Parathyroid adenoma (tissue), 2 donors: Measurements from ENCODE around the gene KRT34.
"Not testable (repeated sequence)": the region's sequence is repeated elsewhere in the genome, so short reads cannot be mapped to it uniquely, and the experiment has no call there.

ENCODE experiments used
- H2AFZ ChIP-seq: fragments of 300-600 bp; sonication (generic); one replicate; pipeline ENCODE4 v1.7.0; 2017; ENCODE audit warnings: antibody characterized with exemption, mild to moderate bottlenecking
- H3K27ac ChIP-seq: fragments of 300-600 bp; sonication (generic); one replicate; pipeline ENCODE4 v1.7.0; 2017
- H3K27me3 ChIP-seq: fragments of 300-600 bp; sonication (generic); one replicate; pipeline ENCODE4 v1.7.0; 2017; ENCODE audit warnings: low read length; ENCODE audit not compliant: control insufficient read depth, insufficient read depth
- H3K36me3 ChIP-seq: fragments of 300-600 bp; sonication (generic); one replicate; pipeline ENCODE4 v1.7.0; 2017; ENCODE audit warnings: low read length; ENCODE audit not compliant: control insufficient read depth, insufficient read depth
- H3K4me1 ChIP-seq: fragments of 300-600 bp; sonication (generic); one replicate; pipeline ENCODE4 v1.7.0; 2017; ENCODE audit warnings: control low read depth
- H3K4me2 ChIP-seq: fragments of 300-600 bp; sonication (generic); one replicate; pipeline ENCODE4 v1.7.0; 2017; ENCODE audit warnings: low read length
- H3K4me3 ChIP-seq: fragments of 300-600 bp; sonication (generic); one replicate; pipeline ENCODE4 v1.7.0; 2017; ENCODE audit warnings: low read depth, low read length
- H3K79me2 ChIP-seq: fragments of 300-600 bp; sonication (generic); one replicate; pipeline ENCODE4 v1.7.0; 2017; ENCODE audit warnings: control low read depth
- H3K9ac ChIP-seq: fragments of 300-600 bp; sonication (generic); one replicate; pipeline ENCODE4 v1.7.0; 2017; ENCODE audit warnings: mild to moderate bottlenecking
- H3K9me3 ChIP-seq: fragments of 300-600 bp; sonication (generic); one replicate; pipeline ENCODE4 v1.7.0; 2017; ENCODE audit warnings: low read length; ENCODE audit not compliant: control insufficient read depth
- TF ChIP-seq, protein P1 (sequence below): fragments of 300-600 bp; sonication (generic); IDR thresholded peaks from one replicate; pipeline ENCODE4 v1.7.0; 2017; ENCODE audit warnings: antibody characterized with exemption, mild to moderate bottlenecking
- donor health status: primary hyperparathyroidism.

Gene KRT34

DNA sequence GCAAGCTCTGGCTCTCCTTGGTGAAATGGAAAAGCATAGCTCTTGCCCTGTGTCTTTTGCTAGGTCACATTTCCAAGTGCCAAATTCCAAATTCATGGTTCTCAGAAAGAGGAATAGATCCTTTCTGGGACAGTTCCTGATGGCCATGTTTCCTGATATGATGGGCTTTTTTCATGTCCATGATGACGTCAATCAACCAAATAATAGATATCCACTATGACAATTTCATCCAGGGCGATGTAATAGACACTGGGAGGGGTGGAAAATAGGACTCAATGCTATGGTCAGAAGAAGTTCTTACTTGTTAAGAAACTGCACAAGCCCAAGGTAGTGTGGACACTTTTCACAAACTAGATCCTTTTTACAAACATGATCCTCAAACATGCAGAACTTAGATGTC lies 30.9 kb downstream of the KRT34 start:
- no peaks in the 10 kb centered on the region for H3K4me1 ChIP-seq
- no peak overlapping the region for H3K4me3 ChIP-seq
- no peak overlapping the region for H3K27ac ChIP-seq
- no peaks in the 10 kb centered on the region for H3K9me3 ChIP-seq
- no peak overlapping the region for H3K4me2 ChIP-seq
- H3K36me3 ChIP-seq, result no peaks in the 10 kb centered on the region
- no peaks in the 10 kb centered on the region for H3K79me2 ChIP-seq
- no peaks in the 10 kb centered on the region for H3K27me3 ChIP-seq
- no peak overlapping the region for H3K9ac ChIP-seq
- TF ChIP-seq, protein P1, sequence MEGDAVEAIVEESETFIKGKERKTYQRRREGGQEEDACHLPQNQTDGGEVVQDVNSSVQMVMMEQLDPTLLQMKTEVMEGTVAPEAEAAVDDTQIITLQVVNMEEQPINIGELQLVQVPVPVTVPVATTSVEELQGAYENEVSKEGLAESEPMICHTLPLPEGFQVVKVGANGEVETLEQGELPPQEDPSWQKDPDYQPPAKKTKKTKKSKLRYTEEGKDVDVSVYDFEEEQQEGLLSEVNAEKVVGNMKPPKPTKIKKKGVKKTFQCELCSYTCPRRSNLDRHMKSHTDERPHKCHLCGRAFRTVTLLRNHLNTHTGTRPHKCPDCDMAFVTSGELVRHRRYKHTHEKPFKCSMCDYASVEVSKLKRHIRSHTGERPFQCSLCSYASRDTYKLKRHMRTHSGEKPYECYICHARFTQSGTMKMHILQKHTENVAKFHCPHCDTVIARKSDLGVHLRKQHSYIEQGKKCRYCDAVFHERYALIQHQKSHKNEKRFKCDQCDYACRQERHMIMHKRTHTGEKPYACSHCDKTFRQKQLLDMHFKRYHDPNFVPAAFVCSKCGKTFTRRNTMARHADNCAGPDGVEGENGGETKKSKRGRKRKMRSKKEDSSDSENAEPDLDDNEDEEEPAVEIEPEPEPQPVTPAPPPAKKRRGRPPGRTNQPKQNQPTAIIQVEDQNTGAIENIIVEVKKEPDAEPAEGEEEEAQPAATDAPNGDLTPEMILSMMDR, result no peak
- H2AFZ ChIP-seq, result no peak overlapping the region

- not testable (repeated sequence) for H3K4me2 ChIP-seq, H3K9me3 ChIP-seq, H3K4me1 ChIP-seq, H3K9ac ChIP-seq, H3K27ac ChIP-seq, H3K4me3 ChIP-seq, H2AFZ ChIP-seq, H3K79me2 ChIP-seq, H3K27me3 ChIP-seq, H3K36me3 ChIP-seq
Observed at GRCh38 chr17:41350381-41350878, 31.7 kb downstream of the KRT34 start, which contains the start of gene KRT33A. Gene KRT33A, minus strand, starts transcription at chr17:41350828. Its CDS starts 61 bp downstream, at chr17:41350767.

GRCh38 chr17:41347869-41348760 lies 34.0 kb downstream of the KRT34 start:
- Histone ChIP-seq H3K79me2 (no peaks in the 10 kb centered on the region), H2AFZ (no peak overlapping the region), H3K27me3 (no peaks in the 10 kb centered on the region), H3K4me3 (no peak overlapping the region), H3K4me1 (no peaks in the 10 kb centered on the region), H3K4me2 (no peak overlapping the region), H3K36me3 (no peaks in the 10 kb centered on the region), H3K9ac (no peak overlapping the region), H3K9me3 (no peaks in the 10 kb centered on the region), H3K27ac (no peak overlapping the region)
- TF ChIP-seq, protein P1, result no peak

DNA sequence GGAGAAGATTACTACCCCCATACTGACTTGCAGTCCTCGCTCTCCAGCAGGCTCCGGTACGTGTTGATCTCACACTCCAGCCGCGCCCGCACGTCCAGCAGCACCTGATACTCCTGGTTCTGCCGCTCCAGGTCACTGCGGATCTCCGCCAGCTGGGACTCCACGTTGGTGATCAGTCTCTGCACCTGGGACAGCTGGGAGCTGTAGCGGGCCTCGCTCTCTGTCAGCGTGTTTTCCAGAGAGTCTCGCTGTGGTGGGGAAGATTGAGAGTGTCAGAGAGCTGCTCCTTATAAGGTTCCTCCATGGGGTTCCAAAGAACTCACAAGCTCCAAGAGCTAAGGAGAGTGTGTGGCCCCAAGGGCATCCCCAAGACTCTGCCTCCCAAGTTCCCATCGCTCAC lies 35.7 kb downstream of the KRT34 start:
- not testable (repeated sequence) for H3K27me3 ChIP-seq, H3K79me2 ChIP-seq, H3K4me3 ChIP-seq, H3K4me2 ChIP-seq, H3K9ac ChIP-seq, H3K36me3 ChIP-seq, H3K9me3 ChIP-seq, H3K4me1 ChIP-seq, H2AFZ ChIP-seq, H3K27ac ChIP-seq

DNA sequence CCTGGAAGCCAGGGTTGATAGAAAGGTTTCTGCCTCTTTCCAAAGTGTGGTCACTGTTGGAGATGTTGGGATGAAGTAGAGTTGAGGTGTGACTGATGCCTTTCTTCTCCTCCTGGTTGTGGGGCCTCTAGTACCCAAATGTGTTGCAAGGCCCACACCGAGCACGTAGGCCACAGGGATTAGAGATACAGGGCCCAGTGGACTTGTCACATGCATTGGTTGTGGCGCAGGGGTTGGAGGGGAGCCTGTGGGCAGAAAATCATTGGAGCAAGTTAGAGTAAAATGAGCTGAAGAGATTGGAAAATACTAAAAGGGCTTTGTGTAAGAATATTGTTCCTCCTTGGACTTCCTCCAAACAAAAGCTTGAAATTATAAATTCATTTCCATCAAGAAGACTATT lies 36.1 kb downstream of the KRT34 start:
- H3K36me3 ChIP-seq, result no peaks in the 10 kb centered on the region
- no peak overlapping the region for H3K4me3 ChIP-seq
- H3K79me2 ChIP-seq, result no peaks in the 10 kb centered on the region
- no peaks in the 10 kb centered on the region for H3K4me1 ChIP-seq
- TF ChIP-seq, protein P1, result no peak
- no peaks in the 10 kb centered on the region for H3K27me3 ChIP-seq
- no peaks in the 10 kb centered on the region for H3K9me3 ChIP-seq
- no peak overlapping the region for H3K4me2 ChIP-seq
- no peak overlapping the region for H3K27ac ChIP-seq
- H2AFZ ChIP-seq, result no peak overlapping the region
- no peak overlapping the region for H3K9ac ChIP-seq
